ENCODE results near the gene LAMC2. TPM values are rescaled to one million over a fixed set of nuclear protein-coding genes. Genes with fewer than 3 reads are reported as not detected.

The LAMC2 gene
- total RNA-seq, 1 donor from 2014 or later: 42.2 TPM

DNA sequence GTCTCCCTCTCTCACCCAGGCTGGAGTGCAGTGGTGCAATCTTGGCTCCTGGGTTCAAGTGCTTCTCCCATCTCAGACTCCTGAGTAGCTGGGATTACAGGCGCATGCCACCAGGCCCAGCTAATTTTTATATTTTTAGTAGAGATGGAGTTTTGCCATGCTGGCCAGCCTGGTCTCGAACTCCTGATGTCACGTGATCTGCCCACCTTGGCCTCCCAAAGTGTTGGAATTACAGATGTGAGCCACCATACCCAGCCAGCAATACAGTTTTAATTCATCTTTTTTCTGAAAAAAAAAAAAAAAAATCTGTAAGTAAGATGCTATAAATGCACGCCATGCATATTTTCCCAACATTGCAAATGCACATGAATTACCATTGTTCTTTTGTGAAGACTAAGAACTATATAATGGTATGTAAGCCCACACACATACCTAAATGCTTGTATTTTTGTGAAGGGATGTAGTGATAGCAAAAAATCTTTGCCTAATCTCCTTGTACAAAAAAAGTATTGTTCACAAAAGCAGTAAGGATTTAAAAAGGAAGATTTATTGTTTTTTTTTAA, 8.0 kb downstream of the LAMC2 start:
- H3K36me3 ChIP-seq: no peaks in the 10 kb centered on the region
- no peaks in the 10 kb centered on the region for H3K27me3 ChIP-seq
- no peak for ATAC-seq
- no peak overlapping the region for H3K27ac ChIP-seq
- no peak for DNase-seq
- intact Hi-C loops (cut with DNase I): no loop called here
- H3K4me3 ChIP-seq: no peak overlapping the region
- H3K9me3 ChIP-seq: no peaks in the 10 kb centered on the region
- no peaks in the 10 kb centered on the region for H3K4me1 ChIP-seq
- TF ChIP-seq CTCF (IDR thresholded peaks at IDR 0.05): no peak

DNA sequence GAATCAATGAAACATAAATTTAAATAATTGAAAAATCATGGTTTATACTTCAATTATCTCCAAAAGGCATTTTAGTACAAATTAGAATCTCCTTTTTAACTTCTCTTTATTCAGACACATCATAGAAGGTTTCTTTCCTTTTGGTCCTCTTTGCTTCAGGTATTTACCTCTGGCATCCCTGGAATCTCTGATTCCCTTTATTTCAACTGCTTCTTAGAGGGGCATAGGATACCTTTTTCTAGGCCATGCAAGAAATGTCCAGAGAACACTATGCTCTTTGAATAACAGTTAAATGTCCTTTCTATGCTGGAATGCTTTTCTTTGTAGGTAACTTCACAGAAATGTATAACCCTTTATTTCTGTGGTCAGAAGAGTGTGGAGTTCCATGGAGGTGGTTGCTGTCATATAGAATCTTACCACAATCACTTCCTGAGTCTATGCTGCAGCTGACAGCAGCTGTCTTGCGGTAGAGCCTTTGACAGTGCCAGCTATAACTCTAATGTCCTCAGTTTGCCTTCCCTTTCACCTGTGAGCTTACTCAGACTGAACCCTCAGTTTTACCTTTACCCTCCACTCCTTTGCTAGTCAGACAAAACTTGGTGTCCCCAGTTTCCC, 8.6 kb downstream of the LAMC2 start:
- DNase-seq (no peak), ATAC-seq (no peak)
- no peaks in the 10 kb centered on the region for H3K4me1 ChIP-seq
- H3K4me3 ChIP-seq: no peak overlapping the region
- H3K9me3 ChIP-seq: no peaks in the 10 kb centered on the region
- no peaks in the 10 kb centered on the region for H3K36me3 ChIP-seq
- intact Hi-C loops (cut with DNase I): no loop called here
- no peak for TF ChIP-seq CTCF (IDR thresholded peaks at IDR 0.05)
- H3K27me3 ChIP-seq: no peaks in the 10 kb centered on the region
- no peak overlapping the region for H3K27ac ChIP-seq

DNA sequence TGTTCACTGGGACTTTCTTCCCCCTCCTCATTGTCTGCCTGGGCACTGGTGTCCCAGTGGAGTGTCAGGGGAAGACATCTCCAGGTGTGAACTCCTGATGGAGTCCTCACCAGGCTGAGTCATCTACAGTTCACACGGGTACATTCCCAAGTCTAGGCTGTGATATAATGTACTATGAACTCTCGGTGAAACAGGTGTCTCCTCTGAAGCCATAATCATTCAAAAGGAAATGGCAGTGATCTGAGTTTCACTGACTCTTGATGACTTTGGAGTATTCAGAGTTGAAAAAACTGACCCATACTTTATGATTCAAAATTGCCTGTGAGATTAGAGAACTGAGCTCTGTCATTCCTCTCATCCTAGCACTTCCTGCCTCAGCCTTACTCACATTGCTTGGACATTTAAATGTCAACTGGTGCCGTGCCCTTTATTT, 9.1 kb downstream of the LAMC2 start:
- H3K27ac ChIP-seq: no peak overlapping the region
- no peaks in the 10 kb centered on the region for H3K27me3 ChIP-seq
- H3K4me3 ChIP-seq: no peak overlapping the region
- ATAC-seq (no peak), DNase-seq (no peak)
- H3K4me1 ChIP-seq: no peaks in the 10 kb centered on the region
- TF ChIP-seq CTCF (IDR thresholded peaks at IDR 0.05): no peak
- H3K36me3 ChIP-seq: no peaks in the 10 kb centered on the region
- H3K9me3 ChIP-seq: no peaks in the 10 kb centered on the region
- intact Hi-C loops (cut with DNase I): no loop called here

GRCh38 chr1:183197762-183198161, 11.7 kb downstream of the LAMC2 start:
- TF ChIP-seq CTCF (IDR thresholded peaks at IDR 0.05): no peak
- ATAC-seq (no peak), DNase-seq (no peak)
- no peaks in the 10 kb centered on the region for H3K4me1 ChIP-seq
- H3K9me3 ChIP-seq: no peaks in the 10 kb centered on the region
- H3K27me3 ChIP-seq: no peaks in the 10 kb centered on the region
- H3K27ac ChIP-seq: no peak overlapping the region
- no peak overlapping the region for H3K4me3 ChIP-seq
- no peaks in the 10 kb centered on the region for H3K36me3 ChIP-seq
- intact Hi-C loops (cut with DNase I): no loop called here

DNA sequence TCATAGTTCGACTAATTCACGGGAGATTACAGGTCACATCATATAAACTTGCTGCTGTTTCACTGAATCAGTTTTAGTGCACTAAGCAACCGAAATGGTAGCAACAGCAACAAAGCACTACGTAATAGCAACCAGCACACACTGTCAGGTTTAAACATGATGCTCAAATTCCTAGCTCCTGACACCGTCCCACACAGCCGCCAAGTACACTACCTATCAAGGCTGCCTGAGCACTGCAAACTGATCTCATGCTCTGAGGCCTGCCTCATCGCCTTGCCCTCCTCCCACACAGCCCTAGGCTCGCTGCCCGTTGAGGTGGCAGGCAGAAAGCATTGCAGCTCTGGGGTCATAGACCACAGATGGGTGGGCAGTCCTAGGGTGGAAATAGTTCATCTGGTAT, 12.4 kb downstream of the LAMC2 start:
- ATAC-seq (no peak), DNase-seq (no peak)
- TF ChIP-seq CTCF (IDR thresholded peaks at IDR 0.05): no peak
- Histone ChIP-seq H3K36me3 (no peaks in the 10 kb centered on the region), H3K27ac (no peak overlapping the region), H3K27me3 (no peaks in the 10 kb centered on the region), H3K9me3 (no peaks in the 10 kb centered on the region), H3K4me3 (no peak overlapping the region), H3K4me1 (no peaks in the 10 kb centered on the region)
- intact Hi-C loops (cut with DNase I): no loop called here
